Measurements from ENCODE around the gene SERBP1. TPM values are rescaled to one million over a fixed set of nuclear protein-coding genes. Genes with fewer than 3 reads are reported as not detected.
"Not testable (repeated sequence)": the region's sequence is repeated elsewhere in the genome, so short reads cannot be mapped to it uniquely, and the experiment has no call there.

Gene SERBP1
- total RNA-seq, 4 donors from 2014 or later = 173 to 241 (median 223) TPM

DNA sequence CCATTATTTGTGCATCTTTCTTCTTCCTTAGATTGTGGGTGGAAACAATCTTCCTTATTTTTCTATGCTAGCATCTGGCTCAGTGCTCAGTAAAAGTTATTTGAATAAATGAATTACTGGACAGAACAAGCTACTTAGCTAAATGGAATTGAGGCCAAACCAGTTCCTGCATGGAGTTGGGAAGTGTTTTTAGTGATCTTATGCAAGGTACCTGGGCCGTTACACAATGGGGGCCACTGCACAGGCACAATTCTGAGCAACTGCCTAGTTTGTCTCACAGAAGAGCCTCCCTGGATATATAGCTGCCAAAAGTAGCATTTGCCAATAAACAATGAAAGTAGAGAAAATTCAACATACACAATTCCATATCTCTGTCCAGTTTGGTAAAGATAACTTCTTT lies 27.0 kb upstream of the SERBP1 start:
- TF ChIP-seq, protein P1, sequence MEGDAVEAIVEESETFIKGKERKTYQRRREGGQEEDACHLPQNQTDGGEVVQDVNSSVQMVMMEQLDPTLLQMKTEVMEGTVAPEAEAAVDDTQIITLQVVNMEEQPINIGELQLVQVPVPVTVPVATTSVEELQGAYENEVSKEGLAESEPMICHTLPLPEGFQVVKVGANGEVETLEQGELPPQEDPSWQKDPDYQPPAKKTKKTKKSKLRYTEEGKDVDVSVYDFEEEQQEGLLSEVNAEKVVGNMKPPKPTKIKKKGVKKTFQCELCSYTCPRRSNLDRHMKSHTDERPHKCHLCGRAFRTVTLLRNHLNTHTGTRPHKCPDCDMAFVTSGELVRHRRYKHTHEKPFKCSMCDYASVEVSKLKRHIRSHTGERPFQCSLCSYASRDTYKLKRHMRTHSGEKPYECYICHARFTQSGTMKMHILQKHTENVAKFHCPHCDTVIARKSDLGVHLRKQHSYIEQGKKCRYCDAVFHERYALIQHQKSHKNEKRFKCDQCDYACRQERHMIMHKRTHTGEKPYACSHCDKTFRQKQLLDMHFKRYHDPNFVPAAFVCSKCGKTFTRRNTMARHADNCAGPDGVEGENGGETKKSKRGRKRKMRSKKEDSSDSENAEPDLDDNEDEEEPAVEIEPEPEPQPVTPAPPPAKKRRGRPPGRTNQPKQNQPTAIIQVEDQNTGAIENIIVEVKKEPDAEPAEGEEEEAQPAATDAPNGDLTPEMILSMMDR (IDR thresholded peaks at IDR 0.05) = no peak
- TF ChIP-seq EP300 (IDR thresholded peaks at IDR 0.05) (no peak), POLR2A (IDR thresholded peaks at IDR 0.05) (no peak)

DNA sequence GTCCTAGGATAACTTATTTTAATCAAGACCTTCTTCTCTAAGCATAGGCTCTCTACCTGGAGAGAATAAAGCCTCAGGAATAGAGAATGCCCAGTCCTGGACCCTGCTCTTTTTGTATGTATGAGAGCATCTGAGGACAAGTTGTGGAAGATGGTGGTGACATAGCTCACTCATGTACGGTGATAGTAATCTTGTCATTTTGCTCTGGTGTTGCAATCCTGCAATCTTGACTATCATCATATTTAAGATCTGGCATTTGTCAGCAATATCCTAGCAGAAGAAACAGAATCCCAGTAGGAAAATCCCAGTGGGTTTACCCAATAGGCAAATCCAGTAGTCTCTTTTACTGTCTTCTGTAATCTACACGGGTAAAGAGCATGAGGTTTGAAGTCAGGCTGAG lies 21.6 kb upstream of the SERBP1 start:
- Histone ChIP-seq H3K4me1 (no peaks in the 10 kb centered on the region), H3K27ac (no peak overlapping the region), H3K4me3 (no peak overlapping the region), H3K36me3 (no peaks in the 10 kb centered on the region), H3K9me3 (no peaks in the 10 kb centered on the region), H3K27me3 (no peaks in the 10 kb centered on the region)
- WGBS, 2 donors = 81 to 92% methylated on average over 2 of the region's 2 CpGs
- TF ChIP-seq EP300 (IDR thresholded peaks at IDR 0.05) (no peak), POLR2A (IDR thresholded peaks at IDR 0.05) (no peak)
- TF ChIP-seq, protein P1 (IDR thresholded peaks at IDR 0.05) = no peak
- DNase-seq (ENCODE audit: low spot score in 2 of 2) = no peak

More for the DNA sequence above, 27.0 kb upstream of the SERBP1 start:
- H3K27ac ChIP-seq = no peak overlapping the region
- DNase-seq (ENCODE audit: low spot score in 2 of 2) = no peak
- H3K4me1 ChIP-seq = peaks cover 0 to 9% (median 0%) of the 10 kb centered on the region in 4 donors
- H3K9me3 ChIP-seq = no peaks in the 10 kb centered on the region
- WGBS, 2 donors = 54 to 65% methylated on average over 1 of the region's 1 CpG
- H3K36me3 ChIP-seq = no peaks in the 10 kb centered on the region
- H3K27me3 ChIP-seq = no peaks in the 10 kb centered on the region
- H3K4me3 ChIP-seq = no peak overlapping the region

DNA sequence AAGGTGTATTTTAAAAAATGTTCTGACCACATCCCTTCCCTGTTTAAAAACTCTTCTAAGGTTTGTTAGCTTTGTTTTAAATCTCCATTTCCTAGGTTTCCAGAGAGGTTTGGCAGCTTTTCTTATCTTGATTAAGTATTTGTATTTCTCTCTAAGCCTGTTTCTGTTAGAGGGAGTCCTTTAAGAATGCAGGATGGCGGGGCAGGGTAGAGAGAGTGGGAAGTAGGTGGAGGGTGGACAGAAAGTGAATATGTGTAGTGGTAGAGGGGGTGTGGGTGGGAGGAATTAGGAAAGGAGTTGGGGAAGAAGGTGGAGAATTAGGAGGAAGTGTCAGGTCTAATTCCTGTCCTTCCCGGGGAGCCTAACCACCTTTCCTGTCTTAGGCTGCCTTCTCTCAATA lies 21.2 kb upstream of the SERBP1 start:
- H3K9me3 ChIP-seq = no peaks in the 10 kb centered on the region
- no peak overlapping the region for H3K4me3 ChIP-seq
- H3K27ac ChIP-seq = no peak overlapping the region
- DNase-seq (ENCODE audit: low spot score in 2 of 2) = no peak
- TF ChIP-seq, protein P1 (IDR thresholded peaks at IDR 0.05) = no peak
- no peak for TF ChIP-seq EP300 (IDR thresholded peaks at IDR 0.05)
- TF ChIP-seq POLR2A (IDR thresholded peaks at IDR 0.05) = no peak
- H3K27me3 ChIP-seq = no peaks in the 10 kb centered on the region
- no peaks in the 10 kb centered on the region for H3K4me1 ChIP-seq
- no peaks in the 10 kb centered on the region for H3K36me3 ChIP-seq
- WGBS, 2 donors = 68 to 72% methylated on average over 2 of the region's 2 CpGs

DNA sequence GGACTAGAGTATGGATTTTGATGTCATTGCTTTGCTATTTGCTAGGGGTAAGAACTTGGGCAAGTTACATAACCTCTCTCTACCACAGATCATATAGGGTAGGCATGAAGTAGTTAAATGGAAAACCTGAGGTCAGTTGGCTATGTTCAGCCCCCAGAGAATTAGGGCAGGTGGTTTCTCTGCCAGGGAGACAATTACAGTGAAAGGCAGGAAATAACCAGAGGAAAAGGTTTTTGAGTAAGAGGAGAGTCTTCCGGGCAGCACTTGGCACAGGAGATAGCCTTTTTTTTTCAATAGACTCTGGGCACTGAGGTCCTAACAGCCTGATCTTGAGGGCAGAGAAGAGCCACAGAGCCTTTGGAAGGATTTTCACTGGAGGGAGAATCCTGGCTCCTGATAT lies 16.7 kb upstream of the SERBP1 start:
- no peak for DNase-seq (ENCODE audit: low spot score in 2 of 2)
- TF ChIP-seq EP300 (IDR thresholded peaks at IDR 0.05) = peak in 1 of 2 donors; percentile 58
- no peak for TF ChIP-seq POLR2A (IDR thresholded peaks at IDR 0.05)

DNA sequence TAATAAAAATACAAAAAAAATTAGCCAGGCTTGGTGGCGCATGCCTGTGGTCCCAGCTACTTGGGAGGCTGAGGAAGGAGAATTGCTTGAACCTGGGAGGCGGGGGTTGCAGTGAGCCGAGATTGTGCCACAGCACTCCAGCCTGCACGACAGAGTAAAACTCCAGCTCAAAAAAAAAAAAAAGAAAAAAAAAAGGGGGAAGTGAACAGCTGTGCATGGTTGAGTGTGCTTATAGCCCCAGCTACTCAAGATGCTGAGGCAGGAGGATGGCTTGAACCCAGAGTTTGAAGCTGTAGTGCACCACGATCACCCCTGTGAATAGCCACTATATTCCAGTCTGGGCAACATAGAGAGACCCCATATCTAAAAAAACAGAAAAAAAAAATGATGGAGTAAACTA lies 15.8 kb upstream of the SERBP1 start:
- H3K27ac ChIP-seq; H3K9me3 ChIP-seq; H3K4me3 ChIP-seq; H3K27me3 ChIP-seq; H3K36me3 ChIP-seq; DNase-seq (ENCODE audit: low spot score in 2 of 2): not testable (repeated sequence)
- peaks cover 0 to 11% (median 4%) of the 10 kb centered on the region in 4 donors for H3K4me1 ChIP-seq
- WGBS, 2 donors = 77 to 78% methylated on average over 5 of the region's 5 CpGs

More for the DNA sequence above, 16.7 kb upstream of the SERBP1 start:
- 37 to 46% methylated on average over 1 of the region's 1 CpG for WGBS, 2 donors
- no peaks in the 10 kb centered on the region for H3K27me3 ChIP-seq
- no peaks in the 10 kb centered on the region for H3K9me3 ChIP-seq
- H3K4me1 ChIP-seq = peaks cover 0 to 3% (median 0%) of the 10 kb centered on the region in 4 donors
- H3K27ac ChIP-seq = no peak overlapping the region
- H3K4me3 ChIP-seq = no peak overlapping the region
- no peaks in the 10 kb centered on the region for H3K36me3 ChIP-seq

DNA sequence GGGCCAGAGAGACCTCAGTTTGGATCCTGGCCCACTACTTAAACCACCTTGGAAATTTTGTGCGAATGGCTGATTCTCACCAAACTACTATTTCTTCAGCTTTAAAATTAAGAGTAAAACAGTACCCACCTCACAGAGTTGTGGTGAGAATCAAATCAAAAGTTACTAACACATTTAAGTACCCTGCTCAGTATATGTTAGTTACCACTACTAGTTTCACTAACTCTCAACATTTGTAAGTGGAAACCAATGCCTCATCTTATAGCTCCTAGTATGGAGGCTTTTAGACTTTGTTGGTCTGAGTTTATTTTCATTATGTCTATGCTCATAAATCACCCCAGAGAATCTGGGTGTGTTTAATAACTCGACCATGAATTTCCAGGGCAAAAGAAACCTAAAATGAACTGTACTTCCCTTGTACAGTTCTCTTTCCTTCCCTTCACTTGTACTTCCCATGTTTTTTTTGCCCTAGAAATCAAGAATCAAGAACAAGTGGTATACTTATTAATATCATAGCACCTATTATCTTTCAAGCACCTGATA lies 11.6 kb upstream of the SERBP1 start:
- 46 to 62% methylated on average over 2 of the region's 2 CpGs for WGBS, 2 donors
- Histone ChIP-seq H3K27ac (peak overlapping the region in 2 of 4 donors; percentile 2 to 44), H3K27me3 (no peaks in the 10 kb centered on the region), H3K4me1 (peaks cover 0 to 20% (median 7%) of the 10 kb centered on the region in 4 donors), H3K4me3 (no peak overlapping the region), H3K9me3 (no peaks in the 10 kb centered on the region), H3K36me3 (no peaks in the 10 kb centered on the region)
- TF ChIP-seq, protein P1 (IDR thresholded peaks at IDR 0.05) = no peak
- no peak for TF ChIP-seq POLR2A (IDR thresholded peaks at IDR 0.05)
- no peak for TF ChIP-seq EP300 (IDR thresholded peaks at IDR 0.05)
- DNase-seq (ENCODE audit: low spot score in 2 of 2) = no peak
